ENCODE measurements around the gene VAC14.

VAC14 gene

DNA sequence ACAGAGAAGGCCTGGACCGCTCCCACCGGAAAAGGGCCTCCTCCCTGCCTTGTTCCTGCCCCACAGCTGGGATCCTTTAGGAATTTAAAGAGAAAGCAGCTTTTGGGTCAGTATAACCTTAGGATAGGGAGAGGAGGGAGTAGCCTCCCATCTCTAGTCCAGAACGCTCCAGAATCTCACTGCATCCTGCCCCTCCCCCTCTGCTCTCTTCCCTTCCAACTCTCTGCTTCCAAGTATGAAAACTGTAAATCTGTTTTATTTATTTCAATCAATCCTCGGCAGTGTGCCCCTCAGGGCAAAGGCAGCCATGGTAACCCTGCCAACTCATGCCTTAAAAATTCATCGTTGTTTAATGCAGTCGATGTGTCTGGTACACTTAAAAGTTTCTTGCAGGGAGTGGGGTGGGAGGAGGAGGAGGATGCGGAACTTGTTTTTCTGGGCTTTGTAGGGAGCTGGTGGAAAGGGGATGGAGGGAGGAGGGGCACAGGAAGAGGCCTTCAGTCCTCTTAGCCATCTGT is 94.0 kb downstream of the VAC14 start:
- no peak for DNase-seq (ENCODE audit: low spot score)

DNA sequence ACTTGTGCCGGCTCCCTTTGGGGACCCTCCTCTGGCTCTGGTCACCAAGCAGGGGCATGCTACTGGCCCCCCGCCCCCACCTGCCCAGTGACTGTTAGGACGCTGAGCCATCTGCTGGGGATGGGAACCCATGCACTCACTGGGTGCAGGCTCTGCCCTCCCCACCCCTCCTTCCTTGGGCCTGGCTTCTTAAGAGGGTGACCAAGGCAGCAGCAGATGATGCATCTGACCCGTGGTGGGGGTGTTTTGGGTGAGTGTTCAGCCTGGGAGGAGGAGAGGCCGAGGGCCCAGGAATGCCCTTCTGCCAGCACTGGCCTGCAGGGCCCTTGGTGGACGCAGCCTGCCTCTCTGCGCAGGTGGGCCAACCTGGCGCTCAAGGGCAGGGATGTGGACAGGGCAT is 95.9 kb downstream of the VAC14 start:
- no peak for DNase-seq (ENCODE audit: low spot score)

DNA sequence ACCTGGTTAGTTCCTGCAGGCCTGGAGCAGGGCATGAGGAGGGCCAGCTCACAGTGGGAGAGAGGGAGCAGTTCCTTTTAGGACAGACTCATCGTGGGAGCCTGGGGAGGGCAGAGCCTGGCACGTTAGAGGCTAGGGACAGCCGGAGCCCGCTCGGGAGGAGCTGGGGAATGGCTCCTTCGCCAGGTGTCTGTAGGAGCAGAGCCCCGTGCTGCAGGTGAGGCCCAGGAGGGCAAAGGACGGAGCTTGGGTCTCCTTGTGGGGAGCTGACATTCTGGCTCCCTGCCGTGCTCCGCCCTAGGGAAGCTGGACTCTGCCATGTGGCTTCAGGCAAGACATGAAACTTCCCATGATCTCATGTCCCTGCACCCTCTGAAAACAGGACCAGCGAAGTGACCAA is 96.4 kb downstream of the VAC14 start:
- DNase-seq (ENCODE audit: low spot score), result no peak

DNA sequence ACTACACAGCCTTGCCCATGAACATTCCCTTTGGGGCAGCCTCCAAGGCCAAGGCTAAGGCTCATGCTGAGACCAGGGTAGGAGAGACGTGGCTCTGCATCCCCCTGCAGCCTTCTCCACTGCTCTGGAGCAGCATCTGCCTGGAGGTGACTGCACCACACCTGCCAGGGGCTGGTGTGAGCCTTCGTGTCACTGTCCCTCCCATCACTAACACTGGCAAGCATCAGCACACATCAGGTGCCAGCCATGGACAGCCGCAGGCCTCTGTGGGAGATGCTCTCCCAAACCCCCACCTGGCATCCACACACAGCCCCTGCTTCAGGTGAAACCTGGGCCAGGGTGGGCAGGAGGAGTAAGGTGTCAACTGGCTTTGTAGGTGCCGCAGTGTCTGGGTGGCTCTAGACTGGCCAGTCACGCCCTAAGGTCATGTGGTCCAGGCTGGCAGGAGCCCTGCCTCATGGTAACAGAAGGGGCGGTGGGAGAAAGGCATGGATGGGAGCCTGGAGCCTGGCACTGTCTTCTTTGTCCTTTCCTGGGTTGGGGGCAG is 97.0 kb downstream of the VAC14 start:
- no peak for DNase-seq (ENCODE audit: low spot score)

DNA sequence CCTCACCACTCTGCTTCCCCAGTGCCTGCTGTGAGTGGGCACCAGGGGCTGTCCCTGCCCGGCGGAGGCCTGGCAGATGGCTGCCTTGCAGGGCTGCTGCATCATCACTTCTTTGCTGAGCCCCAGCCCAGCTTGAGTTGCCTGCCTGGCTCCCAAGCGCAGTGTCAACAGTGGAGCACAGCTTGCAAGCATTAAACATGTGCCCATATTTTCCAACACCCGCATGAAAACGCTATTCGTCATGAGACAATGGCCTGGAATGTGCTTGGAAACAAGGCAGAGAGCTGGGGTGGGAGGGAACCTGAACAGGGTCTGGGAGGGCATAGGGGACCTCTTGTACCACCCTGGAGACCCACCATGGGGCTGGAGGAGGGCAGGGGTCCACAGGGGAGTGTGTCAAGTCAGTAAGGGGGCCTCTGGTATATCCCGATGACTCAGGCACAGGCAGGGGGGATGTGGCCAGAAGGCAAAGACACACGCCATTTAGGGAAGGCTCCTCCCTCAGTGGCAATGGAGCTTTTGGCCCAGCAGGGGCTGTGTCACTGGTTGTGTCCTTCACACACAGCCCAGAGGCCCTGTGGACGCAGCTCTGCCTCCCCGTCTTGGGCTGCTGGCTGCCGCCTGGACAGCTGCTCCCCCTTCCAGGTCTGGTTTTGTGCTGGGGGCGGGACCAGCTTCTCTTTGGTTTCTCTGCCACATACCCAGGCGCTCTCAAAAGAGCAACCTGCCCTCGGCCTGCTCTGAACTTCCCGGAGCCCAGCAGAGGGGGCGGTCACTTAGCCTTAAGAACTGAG is 97.7 kb downstream of the VAC14 start:
- DNase-seq (ENCODE audit: low spot score), result no peak

DNA sequence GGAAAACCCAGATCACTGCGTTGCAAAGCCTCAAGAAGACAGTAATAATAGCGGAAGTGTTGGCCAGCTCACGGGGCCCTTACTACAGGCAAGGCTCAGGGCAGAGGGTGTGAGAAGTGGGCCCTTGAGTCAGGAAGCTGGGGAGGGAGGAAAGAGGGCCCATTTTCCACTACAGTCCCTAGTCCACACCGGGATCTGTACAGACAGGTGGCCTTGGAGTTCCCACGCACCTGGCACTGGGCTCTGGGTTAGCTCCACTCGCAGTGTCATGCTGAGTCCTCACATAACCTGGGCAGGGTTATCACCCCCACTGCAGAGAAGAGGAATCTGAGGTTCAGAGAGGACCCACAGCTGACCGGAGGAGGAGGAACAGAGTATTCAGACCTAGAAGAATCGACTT is 98.3 kb downstream of the VAC14 start:
- no peak for DNase-seq (ENCODE audit: low spot score)

DNA sequence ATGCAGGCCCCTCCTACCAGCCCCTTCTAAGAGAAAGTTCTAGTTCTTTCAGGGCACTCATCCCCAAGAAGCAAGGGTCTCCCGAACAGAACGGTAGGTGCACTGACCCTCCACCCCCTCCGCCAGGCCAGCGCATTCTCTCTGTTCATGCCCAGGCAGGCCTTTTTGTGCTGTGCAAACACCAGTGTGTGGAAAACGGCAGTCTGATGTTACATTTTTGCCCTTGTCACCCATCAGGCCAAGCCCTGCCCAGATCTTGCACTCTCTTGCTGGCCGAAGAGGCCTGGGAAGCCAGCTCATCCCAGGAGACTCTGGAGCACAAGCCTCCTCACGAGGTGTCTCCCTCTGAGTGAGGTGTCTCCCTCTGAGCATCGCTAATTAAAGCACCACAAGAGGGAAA is 99.0 kb downstream of the VAC14 start:
- DNase-seq (ENCODE audit: low spot score), result no peak

DNA sequence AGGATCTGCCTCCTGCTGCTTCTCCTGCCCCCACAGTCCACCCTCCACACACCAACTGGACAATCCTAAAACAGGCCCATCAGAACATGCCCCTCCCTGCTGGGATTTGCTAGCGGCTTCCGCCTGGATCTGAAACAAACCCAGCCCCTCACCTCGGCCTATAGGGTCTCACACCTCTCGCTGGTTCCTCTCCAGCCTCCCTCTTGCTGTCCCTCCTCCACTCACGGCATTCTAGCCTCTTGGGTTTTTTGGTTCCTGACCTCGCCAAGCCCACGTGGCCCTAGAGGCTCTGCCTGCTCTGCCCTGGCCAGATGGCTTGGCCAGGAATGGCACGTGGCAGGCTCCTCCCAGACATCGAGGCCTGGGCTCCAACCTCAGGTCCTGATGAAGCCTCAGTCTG is 99.4 kb downstream of the VAC14 start:
- no peak for DNase-seq (ENCODE audit: low spot score)

DNA sequence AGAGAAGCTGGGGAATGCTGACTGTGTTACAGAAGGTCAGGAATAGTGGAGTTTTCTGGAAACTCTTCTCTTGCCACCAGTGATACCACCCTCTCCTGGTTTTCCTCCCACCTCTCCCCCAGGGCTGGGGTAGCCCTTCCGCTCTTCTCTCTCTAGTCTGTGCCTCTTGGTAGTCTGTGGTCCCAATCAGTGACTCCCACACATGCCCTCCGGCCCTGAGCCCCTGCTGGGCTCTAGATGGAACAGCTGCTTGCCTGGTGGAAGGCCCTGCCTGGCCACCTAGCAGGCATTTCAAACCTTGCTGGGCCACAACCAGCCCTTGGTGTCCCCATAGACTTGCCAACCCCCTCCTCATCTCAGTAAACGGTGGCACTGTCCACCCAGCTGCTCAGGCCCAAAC is 99.9 kb downstream of the VAC14 start:
- no peak for DNase-seq (ENCODE audit: low spot score)

DNA sequence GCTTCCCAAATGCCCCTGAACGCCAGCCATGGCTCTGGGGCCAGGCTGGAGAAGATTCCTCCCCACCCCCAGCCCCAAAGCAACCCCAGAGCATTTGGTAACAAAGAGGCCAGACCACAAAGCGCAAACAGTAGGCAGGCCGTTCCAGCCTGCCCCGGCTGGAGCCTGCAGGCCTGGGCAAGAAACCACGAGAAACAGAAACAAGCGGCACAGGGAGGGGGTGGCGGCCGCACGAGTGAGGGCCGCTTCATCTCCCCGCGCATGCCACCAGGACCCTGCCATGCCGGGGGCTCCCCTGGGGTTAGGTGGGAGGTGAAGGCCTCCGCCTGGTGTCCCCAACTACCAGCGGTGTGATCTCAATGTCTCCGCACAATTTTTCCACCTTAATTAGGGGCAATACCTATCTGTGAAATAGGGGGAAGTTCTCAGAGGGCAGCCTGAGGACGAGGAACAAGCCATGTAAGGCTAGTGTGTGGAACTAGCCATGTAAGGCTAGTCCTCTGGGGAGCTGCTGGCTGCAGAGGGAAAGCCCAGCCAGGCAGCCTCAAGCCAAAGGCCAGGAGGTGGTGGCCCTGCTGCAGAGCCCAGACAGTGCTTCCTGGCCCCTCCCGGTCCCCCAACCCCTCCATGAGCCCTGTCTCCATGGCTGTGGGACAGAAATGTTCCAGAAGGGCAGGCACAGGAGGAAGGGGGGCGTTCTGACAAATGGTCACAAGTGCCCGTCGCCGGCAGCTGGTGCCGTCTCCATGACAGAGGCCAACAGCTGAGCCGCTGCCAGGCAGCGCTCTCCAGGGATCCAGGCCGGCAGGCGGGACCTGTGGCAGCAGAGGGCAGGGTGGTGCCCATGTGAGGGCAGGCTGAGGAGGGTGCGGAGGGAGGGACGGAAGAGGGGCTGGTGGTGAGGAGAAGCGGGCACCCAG is 100.6 kb downstream of the VAC14 start:
- no peak for DNase-seq (ENCODE audit: low spot score)

DNA sequence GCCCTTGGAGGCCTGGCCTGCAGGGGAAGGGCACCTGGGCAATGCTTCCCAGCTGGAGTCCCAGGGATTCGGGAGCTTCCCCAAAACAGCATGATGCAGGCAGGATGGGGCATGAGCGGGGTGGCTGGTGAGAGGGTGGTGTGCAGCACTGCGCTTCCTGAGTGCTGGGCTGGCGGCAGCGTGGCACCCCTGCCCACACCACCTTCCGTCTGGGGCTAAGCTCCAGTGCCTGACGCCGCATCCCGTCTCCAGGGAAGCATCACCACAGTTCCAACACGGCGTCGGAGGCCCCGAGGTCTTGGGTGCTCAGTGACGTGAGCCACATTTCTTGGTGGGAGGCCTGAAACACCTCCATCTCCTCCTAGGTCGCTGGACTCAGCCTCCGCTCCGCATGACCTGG is 101.3 kb downstream of the VAC14 start:
- no peak for DNase-seq (ENCODE audit: low spot score)

DNA sequence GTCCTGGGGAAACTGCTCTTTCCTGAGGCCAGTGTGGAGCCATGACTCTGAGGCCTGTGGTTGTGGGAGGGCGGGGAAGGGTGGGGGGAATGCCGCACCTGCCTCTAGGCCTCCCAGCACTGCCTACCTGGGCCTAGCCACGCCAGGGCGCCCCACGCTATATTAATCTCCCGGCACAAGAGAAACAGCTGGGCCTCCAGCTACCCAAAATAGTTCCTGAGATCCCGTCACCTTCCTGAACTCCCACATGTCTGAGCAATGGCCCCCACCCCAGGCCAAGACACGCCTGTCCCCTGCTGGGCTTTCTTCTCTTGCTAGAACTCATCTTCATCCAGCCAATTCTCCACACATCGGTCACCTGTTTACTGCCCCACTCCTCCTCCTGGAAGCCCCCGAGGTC is 102.1 kb downstream of the VAC14 start:
- no peak for DNase-seq (ENCODE audit: low spot score)

DNA sequence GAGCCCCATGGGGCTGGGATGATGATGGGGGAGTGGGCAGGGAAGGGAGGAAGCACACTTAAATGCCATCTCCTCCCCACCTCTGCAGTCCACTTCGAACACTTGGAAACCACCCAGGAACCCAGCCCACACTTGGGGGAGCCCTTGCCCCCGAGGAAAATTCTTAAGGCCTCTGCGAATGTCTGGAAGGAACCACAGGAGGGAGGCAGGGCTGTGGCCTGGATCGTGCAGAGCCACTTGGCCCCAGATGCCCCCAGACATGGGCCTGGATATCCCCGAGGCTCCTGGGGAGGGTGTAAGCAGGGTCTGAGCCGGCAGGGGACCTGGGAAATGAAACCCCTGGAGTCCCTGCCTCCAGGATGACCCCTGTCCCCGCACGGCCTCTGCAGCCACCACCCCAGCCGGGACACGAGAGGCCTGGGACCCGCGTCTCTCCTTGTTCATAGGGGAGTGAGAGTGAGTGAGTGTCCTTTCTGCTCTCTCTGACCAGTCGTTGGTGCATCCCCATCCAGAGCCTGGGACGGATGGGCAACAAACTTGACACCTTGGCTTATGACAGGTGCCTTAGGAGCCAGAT is 103.3 kb downstream of the VAC14 start:
- no peak for DNase-seq (ENCODE audit: low spot score)

DNA sequence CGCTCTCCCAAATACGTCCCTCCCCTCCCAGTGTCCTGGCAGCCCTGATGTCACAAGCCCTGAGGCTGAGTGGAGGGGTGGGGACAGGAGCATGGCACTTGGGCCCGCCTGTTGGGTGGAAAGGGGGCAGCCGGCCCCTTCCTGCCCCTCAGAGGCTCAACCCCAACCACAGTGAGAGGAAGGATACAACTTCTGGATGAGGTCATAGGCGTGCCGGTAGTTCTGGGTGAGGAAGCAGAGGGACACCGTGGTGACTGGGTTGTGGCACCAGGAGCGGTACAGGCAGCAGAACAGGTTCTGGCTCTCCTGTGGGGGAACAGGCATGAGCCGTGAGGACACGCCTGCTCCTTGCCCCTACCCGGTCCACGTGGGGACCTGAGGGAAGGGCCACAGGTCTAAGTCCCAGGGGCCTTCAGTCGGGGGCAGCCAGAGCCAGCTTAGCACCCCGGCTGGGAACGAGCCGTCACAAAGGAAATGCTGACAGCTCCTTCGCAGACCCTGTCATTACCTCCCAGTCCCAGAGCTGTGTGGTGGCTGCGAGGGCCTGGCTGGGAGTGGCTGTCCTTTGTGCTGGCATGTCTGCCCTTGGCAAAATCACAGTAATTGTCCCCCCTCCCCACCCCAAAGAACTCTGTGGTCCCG is 103.9 kb downstream of the VAC14 start:
- DNase-seq (ENCODE audit: low spot score), result no peak

DNA sequence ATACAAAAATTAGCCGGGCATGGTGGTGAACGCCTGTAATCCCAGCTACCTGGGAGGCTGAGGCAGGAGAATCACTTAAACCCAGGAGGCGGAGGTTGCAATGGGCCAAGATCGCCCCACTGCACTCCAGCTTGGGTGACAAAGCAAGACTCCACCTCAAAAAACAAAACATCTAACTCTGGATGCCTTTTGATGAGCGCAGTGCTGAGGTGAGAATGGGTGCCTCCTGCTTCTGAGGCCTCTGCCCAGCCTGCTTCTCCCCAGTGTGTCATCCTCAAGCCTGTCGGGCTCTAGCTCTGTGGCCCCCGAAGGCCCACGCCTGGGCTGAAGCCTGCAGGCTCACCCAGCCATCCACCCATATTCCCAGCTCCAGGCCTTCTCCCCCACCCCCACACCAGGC is 104.6 kb downstream of the VAC14 start:
- no peak for DNase-seq (ENCODE audit: low spot score)

DNA sequence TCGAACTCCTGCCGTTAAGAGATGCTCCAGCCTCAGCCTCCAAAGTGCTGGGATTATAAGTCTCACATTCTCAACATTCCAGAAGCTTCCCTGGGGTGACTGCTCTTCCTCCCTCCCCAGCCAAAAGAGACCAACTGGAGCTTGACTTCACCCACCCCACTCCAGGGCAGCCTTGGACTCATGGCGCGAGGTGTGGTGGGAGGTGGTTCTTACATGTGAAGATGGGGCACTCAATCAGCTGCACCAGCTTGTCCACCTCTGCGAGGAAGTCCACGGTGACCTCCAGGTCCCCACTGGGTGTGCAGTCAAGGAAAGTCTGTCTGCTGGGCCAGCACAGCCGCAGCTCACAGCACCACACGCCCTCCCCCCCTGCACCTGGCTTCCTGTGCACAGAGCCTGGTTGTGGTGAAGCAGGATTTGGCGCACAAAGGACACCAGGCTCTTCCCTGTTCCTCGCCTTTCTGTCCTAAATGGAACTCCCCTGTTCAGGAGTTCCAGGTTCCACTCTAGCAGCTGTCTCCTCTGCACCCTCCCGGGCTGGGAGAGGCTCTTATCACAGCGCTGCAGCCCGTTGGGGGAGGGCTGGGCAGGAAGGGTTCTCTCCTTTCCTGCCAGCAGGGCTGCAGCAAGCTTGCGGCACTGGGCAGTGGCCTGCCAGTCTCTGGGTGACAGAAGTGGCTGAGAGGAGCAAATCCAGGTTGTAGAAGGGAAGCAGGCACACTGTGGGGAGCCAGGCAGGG is 105.5 kb downstream of the VAC14 start:
- no peak for DNase-seq (ENCODE audit: low spot score)

DNA sequence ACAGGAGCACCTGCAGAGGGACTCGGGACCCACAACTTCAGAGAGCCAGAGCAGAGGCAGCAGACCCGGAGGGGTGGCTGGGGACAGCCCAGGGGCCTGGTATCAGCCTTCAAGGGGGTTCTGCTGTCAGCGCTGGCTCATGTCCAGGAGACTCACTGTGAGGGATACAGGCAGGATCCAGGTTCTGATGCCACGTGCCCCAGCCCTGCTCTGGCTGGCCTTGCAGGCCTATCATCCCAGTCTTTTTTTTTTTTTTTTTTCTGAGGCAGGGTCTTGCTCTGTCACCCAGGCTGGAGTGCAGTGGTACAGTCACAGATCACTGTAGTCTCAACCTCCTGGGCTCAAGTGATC is 106.1 kb downstream of the VAC14 start:
- DNase-seq (ENCODE audit: low spot score), result no peak

DNA sequence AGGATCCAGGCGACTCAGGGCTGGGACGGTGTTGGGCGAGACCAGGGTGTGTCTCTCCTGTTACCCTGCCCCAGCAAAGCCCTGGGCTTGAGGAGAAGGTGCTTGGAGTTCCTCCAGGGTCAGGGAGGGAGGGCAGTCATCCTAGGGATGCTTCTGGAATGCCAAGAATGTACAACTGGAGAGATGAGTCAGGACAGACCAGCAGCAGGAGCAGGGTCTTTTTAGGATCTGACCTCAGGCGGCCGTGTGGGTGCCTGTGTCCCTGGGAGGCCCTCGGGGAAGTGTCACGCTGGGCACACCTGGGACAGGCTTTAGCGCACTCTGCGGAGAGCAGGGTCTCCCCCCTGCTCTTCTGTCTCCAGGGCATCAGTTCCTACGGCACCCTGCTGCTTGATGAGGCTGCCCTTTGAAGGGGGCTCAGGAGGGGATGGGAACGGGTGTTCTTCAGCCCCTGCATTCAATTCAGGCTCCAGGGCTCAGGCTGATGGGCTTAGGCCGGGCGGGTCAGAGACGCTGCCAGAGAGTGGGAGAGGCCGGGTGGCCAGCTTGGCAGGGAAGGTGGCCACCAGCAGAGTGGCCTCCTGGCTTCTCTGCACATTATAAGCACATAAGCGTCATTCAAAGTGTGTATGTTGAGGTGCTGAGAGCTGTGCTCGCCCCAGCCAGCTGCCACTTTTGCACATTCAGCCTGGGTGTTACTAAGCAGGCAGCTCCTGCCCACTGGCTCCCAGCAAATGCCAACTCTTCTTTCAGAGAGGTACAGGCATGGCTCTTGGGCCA is 106.7 kb downstream of the VAC14 start:
- no peak for DNase-seq (ENCODE audit: low spot score)

DNA sequence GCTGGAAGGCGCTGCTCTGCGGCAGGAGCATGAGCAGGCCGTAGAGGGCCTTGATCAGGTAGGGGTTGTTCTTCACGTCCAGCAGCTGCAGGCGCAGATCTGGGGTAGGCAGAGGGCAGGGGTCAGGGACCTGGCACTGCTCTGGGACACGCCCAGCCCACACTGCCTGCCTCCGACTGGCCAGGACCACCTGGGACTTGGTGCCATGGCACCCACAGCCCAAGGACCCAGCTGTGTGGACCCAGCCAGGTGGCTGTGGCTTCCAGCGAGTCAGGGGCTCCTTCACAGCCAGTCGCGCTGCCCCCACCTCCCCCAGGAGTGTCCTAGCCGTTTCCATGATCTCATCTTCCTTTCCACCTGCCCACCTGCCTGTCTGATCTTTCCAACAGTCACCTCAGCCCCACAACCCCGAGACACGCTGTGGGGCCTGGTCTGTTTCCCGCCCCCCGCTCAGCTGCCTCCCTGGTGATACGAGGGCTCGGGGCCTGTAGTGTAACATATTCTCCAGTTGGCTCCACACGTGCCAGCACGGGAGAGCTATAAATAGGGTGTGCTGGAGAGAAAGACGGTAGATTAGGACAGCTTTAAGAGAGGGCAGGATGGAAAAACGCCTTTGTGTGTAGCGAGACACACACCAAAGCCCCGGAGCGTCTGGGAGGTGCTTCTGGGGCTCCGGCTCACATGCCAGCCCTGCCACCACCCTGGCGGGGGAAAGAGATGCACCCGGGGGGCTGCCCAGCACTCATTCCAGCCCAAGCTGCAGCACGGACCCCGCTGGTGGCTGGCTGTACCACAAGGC is 107.9 kb downstream of the VAC14 start:
- DNase-seq (ENCODE audit: low spot score), result no peak
